GM19025 (cell line): ENCODE results near the gene TRIM38.
"Not testable (repeated sequence)": the region's sequence is repeated elsewhere in the genome, so short reads cannot be mapped to it uniquely, and the experiment has no call there.

Experiments used
- ATAC-seq: cut with Tn5 transposase; IDR thresholded peaks from one replicate; pipeline ENCODE4 v1.9.1; 2021; ENCODE audit warnings: mild to moderate bottlenecking, low read depth, moderate library complexity; ENCODE audit not compliant: unreplicated experiment

The TRIM38 gene

GRCh38 chr6:25939593-25939992 is 23.0 kb upstream of the TRIM38 start:
- no peak for ATAC-seq

DNA sequence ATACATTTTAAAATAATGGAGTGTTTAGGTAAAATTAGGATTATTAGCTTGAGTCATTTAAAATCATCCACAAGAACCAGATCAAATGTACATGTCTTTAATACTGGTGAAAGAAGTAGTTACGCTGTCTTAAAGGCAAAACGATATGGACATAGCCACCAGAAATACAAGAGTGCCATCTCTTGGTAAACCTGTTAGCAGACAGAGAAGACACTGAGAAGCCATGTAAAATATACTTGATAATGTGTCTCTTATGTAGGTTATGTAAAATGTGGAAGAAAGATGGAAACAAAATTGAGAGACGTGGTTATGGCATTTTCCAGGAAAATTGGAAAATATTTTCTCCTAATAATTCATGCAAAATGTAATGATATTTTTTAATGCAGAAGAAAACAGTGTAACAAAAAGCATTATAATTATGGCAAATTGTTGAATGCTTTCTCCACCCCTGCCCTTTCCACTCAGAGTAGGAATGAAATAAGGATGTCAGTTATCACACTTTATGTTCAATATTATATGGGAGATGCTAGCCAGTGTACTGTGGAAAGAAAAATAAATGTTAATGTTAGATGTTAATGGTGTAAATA is 19.9 kb upstream of the TRIM38 start:
- ATAC-seq, result no peak

GRCh38 chr6:25943887-25944286 is 18.7 kb upstream of the TRIM38 start:
- no peak for ATAC-seq

- peak; percentile 95 for ATAC-seq
Measured at GRCh38 chr6:25944688-25945574, 17.7 kb upstream of the TRIM38 start.

- ATAC-seq, result not testable (repeated sequence)
Measured at GRCh38 chr6:25945738-25946137, 16.9 kb upstream of the TRIM38 start.

- ATAC-seq, result no peak
Measured at GRCh38 chr6:25946631-25947030, 16.0 kb upstream of the TRIM38 start.

GRCh38 chr6:25947492-25947891 is 15.1 kb upstream of the TRIM38 start:
- ATAC-seq, result not testable (repeated sequence)

DNA sequence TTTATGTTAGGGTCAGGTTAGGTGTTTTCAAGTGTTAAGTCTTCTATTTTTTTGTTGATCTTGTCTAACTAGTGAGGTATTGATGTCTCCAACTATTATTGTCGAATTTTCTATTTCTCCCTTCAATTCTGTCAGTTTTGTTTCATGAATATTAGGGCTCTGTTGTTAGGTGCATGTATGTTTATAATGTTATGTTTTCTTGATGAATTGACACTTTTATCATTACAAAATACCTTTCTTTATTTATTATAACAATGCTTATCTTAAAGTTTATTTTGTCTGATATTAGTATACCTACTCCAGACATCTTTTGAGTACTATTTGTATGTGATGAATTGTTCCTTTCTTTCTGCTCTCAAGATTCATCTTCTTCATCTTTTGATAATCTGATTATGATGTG is 12.9 kb upstream of the TRIM38 start:
- ATAC-seq, result no peak

DNA sequence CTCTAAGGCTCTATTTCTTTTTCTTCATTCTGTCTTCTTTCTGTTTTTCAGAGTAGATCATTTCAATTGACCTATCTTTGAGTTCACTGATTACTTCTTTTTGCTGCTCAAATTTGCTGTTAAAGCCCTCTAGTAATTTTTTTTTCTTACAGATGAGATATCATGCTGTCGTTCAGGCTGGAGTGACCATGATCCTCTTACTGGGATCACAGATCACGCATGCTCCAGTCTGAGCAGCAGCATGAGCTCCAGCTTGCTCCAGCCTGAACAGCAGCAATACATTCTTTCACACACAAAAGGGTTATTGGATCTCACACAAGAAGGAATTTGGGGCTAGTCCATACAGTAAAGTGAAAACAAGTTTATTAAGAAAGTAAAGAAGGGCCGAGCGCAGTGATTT is 12.3 kb upstream of the TRIM38 start:
- no peak for ATAC-seq

GRCh38 chr6:25951296-25952032 is 11.1 kb upstream of the TRIM38 start:
- ATAC-seq, result no peak

- no peak for ATAC-seq
Measured at GRCh38 chr6:25952535-25952934, 10.1 kb upstream of the TRIM38 start.

- no peak for ATAC-seq
Measured at GRCh38 chr6:25953733-25954132, 8.9 kb upstream of the TRIM38 start.

- ATAC-seq, result no peak
Measured at GRCh38 chr6:25954756-25955155, 7.8 kb upstream of the TRIM38 start.

GRCh38 chr6:25956226-25956625 is 6.4 kb upstream of the TRIM38 start:
- no peak for ATAC-seq

- no peak for ATAC-seq
Measured at GRCh38 chr6:25958700-25959162, 3.9 kb upstream of the TRIM38 start.

GRCh38 chr6:25959890-25960536 is 2.6 kb upstream of the TRIM38 start:
- ATAC-seq, result no peak

DNA sequence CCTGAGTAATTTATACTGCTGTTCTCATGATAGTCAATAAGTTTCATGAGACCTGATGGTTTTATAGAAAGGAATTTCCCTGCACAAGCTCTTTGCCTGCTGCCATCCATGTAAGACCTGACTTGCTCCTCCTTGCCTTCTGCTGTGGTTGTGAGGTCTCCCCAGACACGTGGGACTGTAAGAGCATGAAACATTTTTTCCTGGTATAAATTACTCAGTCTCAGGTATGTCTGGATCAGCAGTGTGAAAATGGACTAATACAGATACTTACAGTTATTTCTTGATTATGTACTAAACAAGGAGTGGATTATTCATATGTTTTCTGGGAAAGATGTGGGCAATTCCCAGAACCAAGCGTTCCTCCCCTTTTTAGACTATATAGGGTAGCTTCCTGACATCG is 1.9 kb upstream of the TRIM38 start:
- no peak for ATAC-seq

GRCh38 chr6:25961619-25962148 is 918 bp upstream of the TRIM38 start:
- no peak for ATAC-seq

- ATAC-seq, result no peak
Measured at GRCh38 chr6:25963426-25964123, 973 bp downstream of the TRIM38 start.

- no peak for ATAC-seq
Measured at GRCh38 chr6:25965058-25965457, 2.5 kb downstream of the TRIM38 start.
